Activated effector memory CD4-positive, alpha-beta T cell treated with anti-CD3 and anti-CD28 coated beads, Interleukin-2, amount 50 U/mL, for 16 hours (primary cell): Measurements from ENCODE around the gene ZRSR2.
"Not testable (repeated sequence)": the region's sequence is repeated elsewhere in the genome, so short reads cannot be mapped to it uniquely, and the experiment has no call there.

Experiments
- DNase-seq: peaks from one replicate; pipeline ENCODE4 v3.0.0-alpha.2; 2020

Gene ZRSR2

GRCh38 chrX:15797707-15798106 is 7.4 kb downstream of the ZRSR2 start:
- DNase-seq, result no peak

GRCh38 chrX:15804563-15804962 is 14.3 kb downstream of the ZRSR2 start:
- no peak for DNase-seq

GRCh38 chrX:15808254-15808653 is 18.0 kb downstream of the ZRSR2 start:
- no peak for DNase-seq

GRCh38 chrX:15812192-15812938 is 22.1 kb downstream of the ZRSR2 start:
- no peak for DNase-seq

GRCh38 chrX:15813416-15813815 is 23.1 kb downstream of the ZRSR2 start:
- no peak for DNase-seq

GRCh38 chrX:15814771-15815365 is 24.6 kb downstream of the ZRSR2 start:
- no peak for DNase-seq

GRCh38 chrX:15815779-15816437 is 25.6 kb downstream of the ZRSR2 start:
- DNase-seq, result peak; percentile 62

GRCh38 chrX:15816438-15816809 is 26.1 kb downstream of the ZRSR2 start:
- no peak for DNase-seq

GRCh38 chrX:15816886-15817285 is 26.6 kb downstream of the ZRSR2 start:
- DNase-seq, result peak; percentile 63

- no peak for DNase-seq
Observed at GRCh38 chrX:15820106-15821073, 30.1 kb downstream of the ZRSR2 start.

- no peak for DNase-seq
Observed at GRCh38 chrX:15822922-15823321, 32.6 kb downstream of the ZRSR2 start.

GRCh38 chrX:15825936-15826335 is 35.7 kb downstream of the ZRSR2 start:
- no peak for DNase-seq

GRCh38 chrX:15829217-15829616 is 38.9 kb downstream of the ZRSR2 start:
- DNase-seq, result no peak

- not testable (repeated sequence) for DNase-seq
Observed at GRCh38 chrX:15831347-15831746, 41.1 kb downstream of the ZRSR2 start.

GRCh38 chrX:15834053-15834452 is 43.8 kb downstream of the ZRSR2 start:
- no peak for DNase-seq

- no peak for DNase-seq
Observed at GRCh38 chrX:15834827-15835595, 44.7 kb downstream of the ZRSR2 start.

- DNase-seq, result no peak
Observed at GRCh38 chrX:15838017-15838416, 47.7 kb downstream of the ZRSR2 start.

GRCh38 chrX:15841853-15842516 is 51.7 kb downstream of the ZRSR2 start:
- no peak for DNase-seq

- DNase-seq, result no peak
Observed at GRCh38 chrX:15843960-15844359, 53.7 kb downstream of the ZRSR2 start.

GRCh38 chrX:15848576-15848975 is 58.3 kb downstream of the ZRSR2 start:
- DNase-seq, result no peak

- no peak for DNase-seq
Observed at GRCh38 chrX:15849555-15849954, 59.3 kb downstream of the ZRSR2 start.
